ENCODE measurements around the gene ZNF678. TPM values are rescaled to one million over a fixed set of nuclear protein-coding genes. Genes with fewer than 3 reads are reported as not detected.
"Not testable (repeated sequence)": the region's sequence is repeated elsewhere in the genome, so short reads cannot be mapped to it uniquely, and the experiment has no call there.

Gene ZNF678
- total and polyA plus RNA-seq, 11 donors = 0.99 to 6.0 (median 3.1) TPM

- H3K4me3 ChIP-seq = no peak overlapping the region
- WGBS, 4 donors = 84 to 91% (median 88%) methylated on average over 3 of the region's 3 CpGs
- TF ChIP-seq CTCF (IDR thresholded peaks at IDR 0.05) (no peak), POLR2A (IDR thresholded peaks at IDR 0.05) (no peak)
- no peaks in the 10 kb centered on the region for H3K36me3 ChIP-seq
- peaks cover 0 to 17% (median 4%) of the 10 kb centered on the region in 12 donors for H3K4me1 ChIP-seq
- peaks cover 0 to 26% (median 0%) of the 10 kb centered on the region in 12 donors for H3K9me3 ChIP-seq
- DNase-seq (no peak), ATAC-seq (peak in 2 of 4 donors; percentile 42 to 48)
- H3K27me3 ChIP-seq = no peaks in the 10 kb centered on the region
- no peak overlapping the region for H3K27ac ChIP-seq
- intact Hi-C loops (cut with DNase I) = no loop called here
Observed at GRCh38 chr1:227603327-227603726, 40.0 kb downstream of the ZNF678 start.

GRCh38 chr1:227604446-227604845 lies 41.1 kb downstream of the ZNF678 start:
- H3K4me1 ChIP-seq = peaks cover 0 to 17% (median 4%) of the 10 kb centered on the region in 12 donors
- DNase-seq = no peak
- peaks cover 0 to 33% (median 0%) of the 10 kb centered on the region in 12 donors for H3K9me3 ChIP-seq
- H3K36me3 ChIP-seq = peaks cover 0 to 6% (median 0%) of the 10 kb centered on the region in 9 donors
- no peak overlapping the region for H3K27ac ChIP-seq
- WGBS, 4 donors = 93 to 97% (median 95%) methylated on average over 3 of the region's 3 CpGs
- intact Hi-C loops (cut with DNase I) = no loop called here
- no peak overlapping the region for H3K4me3 ChIP-seq
- TF ChIP-seq CTCF (IDR thresholded peaks at IDR 0.05) = no peak
- TF ChIP-seq POLR2A (IDR thresholded peaks at IDR 0.05) = no peak
- H3K27me3 ChIP-seq = no peaks in the 10 kb centered on the region
- no peak for ATAC-seq

- 23 to 56% (median 32%) methylated on average over 9 of the region's 9 CpGs for WGBS, 4 donors
- intact Hi-C loops (cut with DNase I) = loop anchor here in 1 of 10 donors (1.0 kb wide), 1 partner anchor 43 kb away; the partner anchor contains the start of gene ZNF678
- Histone ChIP-seq H3K4me1 (peaks cover 0 to 17% (median 4%) of the 10 kb centered on the region in 12 donors), H3K9me3 (peaks cover 0 to 38% (median 0%) of the 10 kb centered on the region in 12 donors), H3K27ac (peak overlapping the region; percentile 35 to 79 (median 62)), H3K4me3 (peak overlapping the region in 6 of 12 donors; percentile 6 to 28 (median 14))
- H3K27me3 ChIP-seq, H3K36me3 ChIP-seq: not testable (repeated sequence)
- ATAC-seq (peak in 1 of 4 donors; percentile 47), DNase-seq (peak in 1 of 5 donors; percentile 9)
Observed at GRCh38 chr1:227606271-227606670, 42.9 kb downstream of the ZNF678 start.

GRCh38 chr1:227607336-227607898 lies 44.1 kb downstream of the ZNF678 start:
- TF ChIP-seq CTCF (IDR thresholded peaks at IDR 0.05) (no peak), POLR2A (IDR thresholded peaks at IDR 0.05) (no peak)
- no peaks in the 10 kb centered on the region for H3K27me3 ChIP-seq
- DNase-seq (no peak), ATAC-seq (no peak)
- peak overlapping the region in 4 of 12 donors; percentile 60 to 74 (median 70) for H3K27ac ChIP-seq
- intact Hi-C loops (cut with DNase I) = no loop called here
- WGBS, 4 donors = 79 to 86% (median 85%) methylated on average over 3 of the region's 3 CpGs
- H3K9me3 ChIP-seq = peaks cover 0 to 46% (median 0%) of the 10 kb centered on the region in 12 donors
- H3K36me3 ChIP-seq = peaks cover 0 to 6% (median 0%) of the 10 kb centered on the region in 9 donors
- H3K4me3 ChIP-seq = no peak overlapping the region
- peaks cover 0 to 17% (median 4%) of the 10 kb centered on the region in 12 donors for H3K4me1 ChIP-seq

Measured in heart left ventricle (tissue), 16 donors.